Muscle layer of duodenum (tissue), 2 donors: ENCODE measurements around the gene TMEM207.

Experiments used
- H3K27ac ChIP-seq: one replicate; pipeline ENCODE4 v1.7.0; 2013; ENCODE audit warnings: mild to moderate bottlenecking, low read length
- H3K27me3 ChIP-seq: one replicate; pipeline ENCODE4 v1.7.0; 2013; ENCODE audit warnings: low read depth, mild to moderate bottlenecking, control low read depth, low read length
- H3K36me3 ChIP-seq, 2 donors: one replicate each; pipeline ENCODE4 v1.7.0; 2013; ENCODE audit warnings: low read length in 2 of 2, control low read depth in 1 of 2, mild to moderate bottlenecking in 1 of 2; ENCODE audit not compliant: insufficient read depth in 2 of 2, control insufficient read depth in 1 of 2
- H3K4me1 ChIP-seq, 2 donors: one replicate each; pipeline ENCODE4 v1.7.0; 2013; ENCODE audit warnings: low read length in 2 of 2, mild to moderate bottlenecking in 2 of 2, control low read depth in 1 of 2, moderate library complexity in 1 of 2; ENCODE audit not compliant: insufficient read depth in 2 of 2, control insufficient read depth in 1 of 2
- H3K4me3 ChIP-seq, 2 donors: one replicate each; pipeline ENCODE4 v1.7.0; 2013; ENCODE audit warnings: low read length in 2 of 2, low read depth in 1 of 2, mild to moderate bottlenecking in 1 of 2
- H3K9me3 ChIP-seq, 2 donors: one replicate each; pipeline ENCODE4 v1.7.0; 2013; ENCODE audit warnings: low read length in 2 of 2, control low read depth in 1 of 2, mild to moderate bottlenecking in 1 of 2; ENCODE audit not compliant: control insufficient read depth in 1 of 2
- donor health status: healthy.

The TMEM207 gene

DNA sequence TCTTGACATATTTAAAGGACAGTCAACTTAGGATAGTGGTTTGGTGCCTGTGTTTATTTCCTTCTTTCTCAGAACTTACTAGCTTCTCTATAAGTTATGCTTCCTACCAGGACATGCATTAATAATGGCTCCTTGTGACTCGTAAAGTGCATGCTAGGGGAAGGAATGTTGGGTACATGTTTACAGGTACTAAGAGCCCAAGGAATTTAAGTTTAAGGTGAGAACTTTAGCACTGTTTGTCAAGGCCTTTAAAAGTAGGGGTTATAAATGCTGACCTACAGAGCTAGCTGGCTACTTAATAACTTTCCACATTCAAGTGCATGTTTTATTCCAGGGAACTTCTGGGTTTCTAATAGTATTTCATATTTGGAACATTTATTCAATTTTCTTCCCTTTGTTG, at the start of gene TMEM207:
Gene TMEM207, minus strand, starts transcription at position 101 of the 400 bp plus-strand sequence. Its CDS starts 92 bp downstream, at position 9.
- no peaks in the 10 kb centered on the region for H3K4me1 ChIP-seq

DNA sequence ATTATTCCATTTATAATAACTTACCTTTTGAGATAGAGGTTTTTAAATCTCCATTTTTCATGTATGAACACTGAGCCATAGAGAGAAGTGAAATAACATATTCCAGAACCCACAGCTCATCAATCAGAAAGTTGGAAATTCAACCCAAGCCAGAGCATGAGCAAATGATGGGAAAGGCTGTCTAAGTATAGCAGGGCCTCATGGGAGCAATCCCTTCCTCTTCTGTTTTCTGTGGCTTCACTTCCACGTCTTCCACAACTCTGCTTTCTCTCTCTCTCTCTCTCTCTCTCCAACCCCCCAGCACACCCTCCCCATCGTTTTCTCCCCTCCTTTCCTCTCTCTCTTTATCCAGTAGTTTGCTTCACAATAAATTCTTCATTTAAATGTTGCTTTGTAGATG, 49.4 kb upstream of the TMEM207 start:
- Histone ChIP-seq H3K27me3 (no peaks in the 10 kb centered on the region), H3K4me3 (no peak overlapping the region), H3K4me1 (no peaks in the 10 kb centered on the region), H3K27ac (no peak overlapping the region), H3K9me3 (no peaks in the 10 kb centered on the region), H3K36me3 (no peaks in the 10 kb centered on the region)

More for the DNA sequence above, at the start of gene TMEM207:
- no peaks in the 10 kb centered on the region for H3K27me3 ChIP-seq
- no peaks in the 10 kb centered on the region for H3K9me3 ChIP-seq
- H3K36me3 ChIP-seq = no peaks in the 10 kb centered on the region
- H3K27ac ChIP-seq = no peak within 1 kb of the TSS
- no peak within 1 kb of the TSS for H3K4me3 ChIP-seq

- Histone ChIP-seq H3K9me3 (no peaks in the 10 kb centered on the region), H3K27ac (no peak overlapping the region), H3K36me3 (no peaks in the 10 kb centered on the region), H3K4me3 (no peak overlapping the region), H3K4me1 (no peaks in the 10 kb centered on the region), H3K27me3 (no peaks in the 10 kb centered on the region)
Measured at GRCh38 chr3:190498293-190498692, 48.6 kb upstream of the TMEM207 start.

DNA sequence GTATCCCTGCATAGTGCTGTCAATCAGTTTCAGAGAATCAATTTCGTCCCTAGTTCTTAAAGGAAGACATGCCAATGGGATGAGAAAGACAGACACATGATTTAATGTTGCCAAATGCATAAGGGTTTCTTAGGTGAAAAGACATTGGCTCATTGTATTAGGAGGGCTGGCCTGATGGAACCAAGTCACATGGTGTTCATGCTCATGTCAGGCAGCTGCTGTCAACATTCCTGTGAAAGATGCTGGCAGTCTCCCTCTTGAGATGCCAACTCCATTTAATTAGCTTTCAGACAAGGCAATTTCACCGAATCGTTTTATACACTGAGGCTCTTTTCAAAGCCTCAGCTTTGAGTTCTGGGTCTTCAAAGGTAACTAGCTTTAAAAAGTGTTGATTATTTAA, 48.1 kb upstream of the TMEM207 start:
- H3K27ac ChIP-seq = no peak overlapping the region
- no peak overlapping the region for H3K4me3 ChIP-seq
- H3K27me3 ChIP-seq = no peaks in the 10 kb centered on the region
- H3K36me3 ChIP-seq = no peaks in the 10 kb centered on the region
- no peaks in the 10 kb centered on the region for H3K9me3 ChIP-seq
- no peaks in the 10 kb centered on the region for H3K4me1 ChIP-seq

DNA sequence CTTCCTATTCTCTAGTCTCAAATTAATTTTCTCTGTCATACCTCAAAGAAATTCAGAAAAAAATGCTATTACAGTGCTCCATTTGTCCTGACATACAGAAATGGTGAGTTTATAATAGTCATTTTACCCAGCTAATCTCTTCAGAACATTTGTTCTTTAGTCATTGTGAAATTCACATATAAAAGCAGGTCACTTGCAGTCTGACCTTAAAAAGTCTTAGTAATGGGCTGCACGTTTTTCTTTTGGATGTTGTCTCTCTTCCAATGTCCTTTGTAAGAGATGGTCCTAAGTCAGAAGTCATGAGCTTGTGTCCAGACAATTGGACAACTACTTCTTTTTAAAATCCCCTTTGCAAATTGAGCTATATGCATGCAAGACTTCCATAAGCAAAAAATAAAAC, 47.2 kb upstream of the TMEM207 start:
- no peaks in the 10 kb centered on the region for H3K36me3 ChIP-seq
- no peak overlapping the region for H3K27ac ChIP-seq
- H3K9me3 ChIP-seq = no peaks in the 10 kb centered on the region
- H3K4me3 ChIP-seq = no peak overlapping the region
- no peaks in the 10 kb centered on the region for H3K4me1 ChIP-seq
- H3K27me3 ChIP-seq = no peaks in the 10 kb centered on the region

- H3K9me3 ChIP-seq = no peaks in the 10 kb centered on the region
- H3K27ac ChIP-seq = no peak overlapping the region
Measured at GRCh38 chr3:190495796-190496195, 46.1 kb upstream of the TMEM207 start.

GRCh38 chr3:190495354-190495753, 45.7 kb upstream of the TMEM207 start:
- Histone ChIP-seq H3K4me1 (no peaks in the 10 kb centered on the region), H3K36me3 (no peaks in the 10 kb centered on the region)

More at GRCh38 chr3:190495796-190496195, 46.1 kb upstream of the TMEM207 start:
- no peaks in the 10 kb centered on the region for H3K27me3 ChIP-seq
- no peaks in the 10 kb centered on the region for H3K36me3 ChIP-seq
- H3K4me3 ChIP-seq = no peak overlapping the region
- no peaks in the 10 kb centered on the region for H3K4me1 ChIP-seq

DNA sequence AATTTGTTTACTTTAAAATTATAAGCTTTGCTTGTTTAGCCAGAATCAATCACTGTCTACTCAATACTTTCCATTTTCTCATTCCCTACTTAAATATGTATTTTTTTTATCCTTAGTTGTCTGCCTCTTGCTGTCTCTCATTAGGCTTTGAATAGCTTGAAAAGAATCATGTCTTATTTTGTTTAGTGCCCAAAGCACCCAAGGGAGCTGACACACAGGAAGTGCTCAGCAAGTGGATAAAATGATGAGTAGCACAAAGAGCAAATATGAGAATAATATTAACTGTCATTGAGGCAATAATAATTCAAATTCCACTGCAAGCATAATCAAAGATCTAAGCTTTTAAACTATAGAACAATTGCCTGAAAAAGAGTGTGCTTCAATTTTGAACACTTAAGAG, 45.2 kb upstream of the TMEM207 start:
- no peaks in the 10 kb centered on the region for H3K9me3 ChIP-seq
- H3K27me3 ChIP-seq = no peaks in the 10 kb centered on the region
- H3K4me3 ChIP-seq = no peak overlapping the region
- no peaks in the 10 kb centered on the region for H3K36me3 ChIP-seq
- H3K27ac ChIP-seq = no peak overlapping the region
- no peaks in the 10 kb centered on the region for H3K4me1 ChIP-seq

More at GRCh38 chr3:190495354-190495753, 45.7 kb upstream of the TMEM207 start:
- H3K4me3 ChIP-seq = no peak overlapping the region
- no peaks in the 10 kb centered on the region for H3K9me3 ChIP-seq
- H3K27ac ChIP-seq = no peak overlapping the region
- H3K27me3 ChIP-seq = no peaks in the 10 kb centered on the region

- H3K27ac ChIP-seq = no peak overlapping the region
- H3K4me1 ChIP-seq = no peaks in the 10 kb centered on the region
- no peak overlapping the region for H3K4me3 ChIP-seq
- no peaks in the 10 kb centered on the region for H3K36me3 ChIP-seq
- no peaks in the 10 kb centered on the region for H3K27me3 ChIP-seq
- H3K9me3 ChIP-seq = no peaks in the 10 kb centered on the region
Measured at GRCh38 chr3:190492966-190493365, 43.3 kb upstream of the TMEM207 start.

- no peak overlapping the region for H3K4me3 ChIP-seq
Measured at GRCh38 chr3:190492129-190492528, 42.4 kb upstream of the TMEM207 start.

GRCh38 chr3:190491533-190492054, 41.9 kb upstream of the TMEM207 start:
- no peaks in the 10 kb centered on the region for H3K27me3 ChIP-seq
- no peaks in the 10 kb centered on the region for H3K36me3 ChIP-seq
- H3K27ac ChIP-seq = no peak overlapping the region
- H3K4me3 ChIP-seq = no peak overlapping the region
- no peaks in the 10 kb centered on the region for H3K4me1 ChIP-seq
- H3K9me3 ChIP-seq = no peaks in the 10 kb centered on the region

More at GRCh38 chr3:190492129-190492528, 42.4 kb upstream of the TMEM207 start:
- no peaks in the 10 kb centered on the region for H3K9me3 ChIP-seq
- H3K27me3 ChIP-seq = no peaks in the 10 kb centered on the region
- no peaks in the 10 kb centered on the region for H3K36me3 ChIP-seq
- H3K4me1 ChIP-seq = no peaks in the 10 kb centered on the region
- H3K27ac ChIP-seq = no peak overlapping the region

DNA sequence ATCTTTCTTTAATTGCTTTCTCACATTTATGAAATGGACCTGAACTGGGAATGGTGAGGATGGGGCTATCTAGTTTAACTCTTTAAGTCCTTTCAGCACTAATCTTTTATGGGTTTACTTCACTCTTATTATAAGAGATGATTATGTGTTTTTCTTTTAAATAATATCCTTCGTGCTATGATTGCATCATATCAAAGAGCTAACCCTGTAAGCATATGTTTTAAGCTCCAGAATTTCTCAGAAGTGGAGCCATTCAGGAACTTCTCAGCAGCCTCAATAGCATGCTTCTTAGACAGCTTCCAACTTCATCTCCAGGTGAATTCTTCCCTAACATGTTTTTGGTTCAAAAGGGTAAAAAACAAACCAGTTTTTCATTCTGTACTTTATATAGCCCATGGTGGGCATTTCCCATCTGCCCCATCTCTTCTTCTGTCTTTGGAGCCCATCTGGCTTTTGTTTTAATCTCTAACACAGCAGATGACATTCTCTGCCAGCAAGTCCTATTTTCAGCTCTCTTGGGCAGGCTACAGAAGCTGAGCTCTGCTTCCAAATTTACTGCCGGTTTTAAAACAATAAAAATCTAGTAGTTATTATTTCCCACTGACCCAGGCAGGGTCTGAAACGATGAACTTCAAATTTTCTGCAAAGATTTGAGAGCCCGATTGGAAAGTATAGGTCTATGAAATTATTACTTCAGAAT, 37.4 kb upstream of the TMEM207 start:
- Histone ChIP-seq H3K27me3 (no peaks in the 10 kb centered on the region), H3K9me3 (no peaks in the 10 kb centered on the region), H3K4me3 (no peak overlapping the region), H3K4me1 (no peaks in the 10 kb centered on the region), H3K36me3 (no peaks in the 10 kb centered on the region), H3K27ac (no peak overlapping the region)
